Heart right ventricle (tissue), 16 donors: ENCODE measurements around the gene SGTA. TPM values are rescaled to one million over a fixed set of nuclear protein-coding genes. Genes with fewer than 3 reads are reported as not detected.

Experiments
- ATAC-seq, 8 donors: fragments of 200-7000 bp; cut with Tn5 transposase; one replicate each; pipeline ENCODE4 v1.9.1; 2020; ENCODE audit warnings: mild to moderate bottlenecking in 8 of 8, moderate library complexity in 8 of 8, moderate number of reproducible peaks in 1 of 8
- DNase-seq, 2 donors: peaks; one replicate each; pipeline ENCODE4 v3.0.0-alpha.2; 2020
- H3K27ac ChIP-seq, 10 donors: fragments of 200-600 bp; sonication (generic) in 2 of 10; one replicate each; pipeline versions ENCODE4 v1.5.0 to v1.8.0; 2020 to 2022; ENCODE audit warnings: mild to moderate bottlenecking in 3 of 10
- H3K27me3 ChIP-seq, 7 donors: fragments of 200-600 bp; one replicate each; pipeline ENCODE4 v1.8.0; 2021 to 2022; ENCODE audit warnings: mild to moderate bottlenecking in 2 of 7
- H3K36me3 ChIP-seq, 9 donors: fragments of 200-600 bp; sonication (generic) in 1 of 9; one replicate each; pipeline versions ENCODE4 v1.5.0 to v1.8.0; 2020 to 2022; ENCODE audit warnings: mild to moderate bottlenecking in 2 of 9
- H3K4me1 ChIP-seq, 9 donors: fragments of 200-600 bp; sonication (generic) in 1 of 9; one replicate each; pipeline versions ENCODE4 v1.5.0 to v1.8.0; 2020 to 2022; ENCODE audit warnings: mild to moderate bottlenecking in 4 of 9
- H3K4me3 ChIP-seq, 10 donors: fragments of 200-600 bp; sonication (generic) in 2 of 10; one replicate each; pipeline versions ENCODE4 v1.5.0 to v1.8.0; 2020 to 2022; ENCODE audit warnings: mild to moderate bottlenecking in 7 of 10, moderate library complexity in 2 of 10
- H3K9me3 ChIP-seq, 11 donors: fragments of 200-600 bp in 10 of 11; sonication (generic) in 2 of 11; one replicate each; pipeline versions ENCODE4 v1.5.0 to v1.8.0; 2013 to 2022; ENCODE audit warnings: mild to moderate bottlenecking in 2 of 11, control low read depth in 1 of 11, moderate library complexity in 1 of 11
- WGBS, 2 donors: extraction: QIAGEN DNeasy Blood & Tissue Kit; methylation state at CpG; one replicate each; pipeline ENCODE4 v1.1.7; 2013; ENCODE audit warnings: inconsistent platforms in 1 of 2; 5-methylcytosine and 5-hydroxymethylcytosine counted together
- intact Hi-C, 10 donors: fragments of 100-400 bp; cut with DNase I; formaldehyde crosslinking; loops; one replicate each; pipeline versions ENCODE4 v1.11.1 to v1.14.2; 2022
- polyA plus RNA-seq, 2 donors: library from polyadenylated mRNA; stranded (reverse); fragments of 200-250 nt; gene quantifications; one replicate each; pipeline ENCODE4 v1.2.3, GENCODE V29; 2013
- total RNA-seq, 10 donors: library from RNA; stranded (reverse); fragmentation: NEBNext Ultra II Directional in 3 of 10; extraction: Animal tissue kit (Norgen Biotek cat#: 25700) in 3 of 10; gene quantifications; one replicate each; pipeline versions ENCODE4 v1.2.1 to v1.2.4, GENCODE V29; 2021 to 2023
- TF ChIP-seq, protein P1 (sequence below), 9 donors: fragments of 200-600 bp; sonication (generic) in 2 of 9; IDR thresholded peaks; one replicate each; pipeline versions ENCODE4 v1.5.0 to v1.8.0; 2021 to 2022; ENCODE audit warnings: antibody characterized with exemption in 9 of 9, mild to moderate bottlenecking in 5 of 9, moderate library complexity in 1 of 9
- donor health status: Arrhythmogenic right ventricular cardiomyopathy.
- donor health status: ischemic (EF 13 %, LVEDD 7.1; RV severe dilation, severe dysfunction).
- donor health status: healthy with polysubstance abuse.
- donor health status: DM: no; HTN: yes; CAD: no.
- donor health status: DM: no; HTN: no; CAD: no.
- donor health status: ischemic (EF 25% LVEDD 6.9; RV normal size, moderate dysfunction).
- donor health status: ischemic (EF 25% LVEDD 5.7; RV mildly dilated, moderate dysfunction).
- donor health status: healthy.
- donor health status: DM: yes; HTN: yes; CAD: no.
- donor health status: Ischemic cardiomyopathy.
- donor health status: ischemic (EF 35%, LVEDD 5.7; RV mildly dilated, moderate dysfunction).
- donor health status: nonischemic (EF 11% LVEDD 7.7; RV severe dilation, severe dysfunction).
- donor health status: DM: yes; HTN: yes; CAD: no.
- donor health status: PGD.
- donor health status: ischemic (EF 29% LVEDD 5.4; RV normal size, mild dysfunction).
- donor health status: nonischemic (EF 23%, LVEDD 6.1; RV moderate dilation, normal function).

The SGTA gene
- total and polyA plus RNA-seq, 12 donors: 52.6 to 102 (median 66.2) TPM

DNA sequence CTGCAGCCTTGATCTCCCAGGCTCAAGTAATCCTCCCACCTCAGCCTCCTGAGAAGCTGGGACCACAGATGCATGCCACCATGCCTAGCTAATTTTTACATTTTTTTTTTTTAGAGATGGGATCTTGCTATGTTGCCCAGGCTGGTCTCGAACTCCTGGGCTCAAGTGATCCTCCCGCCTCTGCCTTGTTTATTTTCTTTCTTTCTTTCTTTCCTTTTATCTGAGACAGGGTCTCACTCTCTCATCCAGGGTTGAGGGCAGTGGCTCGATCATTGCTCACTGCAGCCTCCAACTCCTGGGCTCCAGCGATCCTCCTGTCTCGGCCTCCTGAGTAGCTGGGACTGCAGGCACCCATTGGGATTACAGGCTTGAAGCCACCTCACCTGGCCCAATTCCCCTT is 76.8 kb downstream of the SGTA start:
- ATAC-seq (no peak), DNase-seq (no peak)
- Histone ChIP-seq H3K27ac (no peak overlapping the region), H3K9me3 (no peaks in the 10 kb centered on the region), H3K27me3 (peaks cover 0 to 10% (median 0%) of the 10 kb centered on the region in 7 donors), H3K4me1 (peaks cover 0 to 11% (median 4%) of the 10 kb centered on the region in 9 donors), H3K4me3 (no peak overlapping the region), H3K36me3 (no peaks in the 10 kb centered on the region)
- intact Hi-C loops: no loop called here
- 96 to 100% methylated on average over 5 of the region's 5 CpGs for WGBS, 2 donors
- TF ChIP-seq, protein P1, sequence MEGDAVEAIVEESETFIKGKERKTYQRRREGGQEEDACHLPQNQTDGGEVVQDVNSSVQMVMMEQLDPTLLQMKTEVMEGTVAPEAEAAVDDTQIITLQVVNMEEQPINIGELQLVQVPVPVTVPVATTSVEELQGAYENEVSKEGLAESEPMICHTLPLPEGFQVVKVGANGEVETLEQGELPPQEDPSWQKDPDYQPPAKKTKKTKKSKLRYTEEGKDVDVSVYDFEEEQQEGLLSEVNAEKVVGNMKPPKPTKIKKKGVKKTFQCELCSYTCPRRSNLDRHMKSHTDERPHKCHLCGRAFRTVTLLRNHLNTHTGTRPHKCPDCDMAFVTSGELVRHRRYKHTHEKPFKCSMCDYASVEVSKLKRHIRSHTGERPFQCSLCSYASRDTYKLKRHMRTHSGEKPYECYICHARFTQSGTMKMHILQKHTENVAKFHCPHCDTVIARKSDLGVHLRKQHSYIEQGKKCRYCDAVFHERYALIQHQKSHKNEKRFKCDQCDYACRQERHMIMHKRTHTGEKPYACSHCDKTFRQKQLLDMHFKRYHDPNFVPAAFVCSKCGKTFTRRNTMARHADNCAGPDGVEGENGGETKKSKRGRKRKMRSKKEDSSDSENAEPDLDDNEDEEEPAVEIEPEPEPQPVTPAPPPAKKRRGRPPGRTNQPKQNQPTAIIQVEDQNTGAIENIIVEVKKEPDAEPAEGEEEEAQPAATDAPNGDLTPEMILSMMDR (IDR thresholded peaks at IDR 0.05): no peak

Other genes starting within 250 kb of the SGTA start
- gene GNG7, start 80.6 kb downstream of the SGTA start, total RNA-seq: 10 to 100 TPM; 27.9 to 56.9 (median 39.7) TPM
- 10 to 100 TPM in 1 of 2 donors, 1 to 10 TPM in 1; 8.4 to 14.9 TPM for gene GNG7, start 80.6 kb downstream of the SGTA start, polyA plus RNA-seq
- 100 to 1,000 TPM; 104 to 381 (median 184) TPM for gene DIRAS1, start 61.9 kb downstream of the SGTA start, total RNA-seq
- 100 to 1,000 TPM in 1 of 2 donors, 10 to 100 TPM in 1; 63.7 to 107 TPM for gene DIRAS1, start 61.9 kb downstream of the SGTA start, polyA plus RNA-seq
- 10 to 100 TPM; 16.5 to 27.7 (median 21.6) TPM for gene SLC39A3, start 43.3 kb downstream of the SGTA start, total RNA-seq
- 10 to 100 TPM; 26.1 to 66.8 TPM for gene SLC39A3, start 43.3 kb downstream of the SGTA start, polyA plus RNA-seq
- 10 to 100 TPM; 37.5 to 72.5 (median 41.2) TPM for gene THOP1, start 2.2 kb upstream of the SGTA start, total RNA-seq
- gene THOP1, start 2.2 kb upstream of the SGTA start, polyA plus RNA-seq: 10 to 100 TPM; 84.1 to 85.3 TPM
- gene ZNF554, start 36.6 kb upstream of the SGTA start, total RNA-seq: 1 to 10 TPM; 3.1 to 5.6 (median 4.7) TPM
- gene ZNF554, start 36.6 kb upstream of the SGTA start, polyA plus RNA-seq: 1 to 10 TPM in 1 of 2 donors, under 1 TPM in 1; 0.94 to 6.7 TPM
- 10 to 100 TPM in 2 of 10 donors, 1 to 10 TPM in 8; 4.9 to 11.3 (median 8.5) TPM for gene ZNF555, start 58.2 kb upstream of the SGTA start, total RNA-seq
- 1 to 10 TPM; 2.6 to 2.9 TPM for gene ZNF555, start 58.2 kb upstream of the SGTA start, polyA plus RNA-seq
- under 1 TPM in 2 of 10 donors, not detected in 8; 0.03 to 0.04 TPM for gene ZNF556, start 84.1 kb upstream of the SGTA start, total RNA-seq
- gene ZNF556, start 84.1 kb upstream of the SGTA start, polyA plus RNA-seq: under 1 TPM in 1 of 2 donors, not detected in 1; 0.01 TPM
- gene ZNF57, start 117.7 kb upstream of the SGTA start, total RNA-seq: 1 to 10 TPM; 1.0 to 5.5 (median 3.0) TPM
- gene ZNF57, start 117.7 kb upstream of the SGTA start, polyA plus RNA-seq: 1 to 10 TPM; 2.8 to 3.2 TPM
- 1 to 10 TPM; 1.0 to 2.6 (median 2.3) TPM for gene ZNF77, start 161.7 kb upstream of the SGTA start, total RNA-seq
- 1 to 10 TPM; 2.5 to 2.9 TPM for gene ZNF77, start 161.7 kb upstream of the SGTA start, polyA plus RNA-seq
- gene TLE6, start 194.3 kb upstream of the SGTA start, total RNA-seq: 1 to 10 TPM in 2 of 10 donors, under 1 TPM in 5, not detected in 3; 0.34 to 2.8 (median 0.45) TPM
- gene TLE6, start 194.3 kb upstream of the SGTA start, polyA plus RNA-seq: 1 to 10 TPM; 1.2 to 3.5 TPM
- gene TLE2, start 246.0 kb upstream of the SGTA start, total RNA-seq: 10 to 100 TPM; 28.2 to 64.5 (median 39.9) TPM
- 10 to 100 TPM; 35.9 to 54.6 TPM for gene TLE2, start 246.0 kb upstream of the SGTA start, polyA plus RNA-seq